Gastrocnemius medialis (tissue), 4 donors: ENCODE measurements around the gene SLX4. TPM values are rescaled to one million over a fixed set of nuclear protein-coding genes. Genes with fewer than 3 reads are reported as not detected.

Experiments used
- ATAC-seq, 2 donors: fragments of 150-250 bp; one replicate each; pipeline ENCODE4 v1.9.1; 2016
- DNase-seq, 2 donors: peaks; one replicate each; pipeline ENCODE4 v3.0.0-alpha.2; 2019
- H3K27ac ChIP-seq, 4 donors: fragments of 200-600 bp; sonication (generic); 1 replicate in 1 of 4; 2 replicates in 3 of 4; pipeline ENCODE4 v1.5.1; 2016 to 2018; ENCODE audit warnings: mild to moderate bottlenecking in 2 of 4, moderate library complexity in 1 of 4
- H3K27me3 ChIP-seq, 3 donors: fragments of 200-600 bp; sonication (generic) in 2 of 3; 1 replicate in 1 of 3; 2 replicates in 2 of 3; pipeline versions ENCODE4 v1.5.1 to v1.6.0; 2016 to 2019; ENCODE audit warnings: mild to moderate bottlenecking in 1 of 3, moderate library complexity in 1 of 3
- H3K36me3 ChIP-seq, 2 donors: fragments of 200-600 bp; sonication (generic) in 1 of 2; one replicate each; pipeline ENCODE4 v1.5.1; 2017 to 2018
- H3K4me1 ChIP-seq, 2 donors: fragments of 200-600 bp; sonication (generic) in 1 of 2; one replicate each; pipeline ENCODE4 v1.5.1; 2016 to 2017; ENCODE audit warnings: mild to moderate bottlenecking in 2 of 2
- H3K4me3 ChIP-seq, 4 donors: fragments of 200-600 bp; sonication (generic) in 3 of 4; 1 replicate in 1 of 4; 2 replicates in 3 of 4; pipeline ENCODE4 v1.5.1; 2016 to 2019; ENCODE audit warnings: mild to moderate bottlenecking in 2 of 4
- H3K9me3 ChIP-seq, 3 donors: fragments of 200-600 bp; sonication (generic) in 2 of 3; 1 replicate in 1 of 3; 2 replicates in 2 of 3; pipeline ENCODE4 v1.5.1; 2016 to 2019
- CTCF ChIP-seq, 5 experiments: fragments of 450-650 bp in 3 of 5; fragments of 200-600 bp in 2 of 5; sonication (generic) in 2 of 5; IDR thresholded peaks in 4 of 5; conservative IDR thresholded peaks in 1 of 5; 1 replicate in 4 of 5; 2 replicates in 1 of 5; pipeline ENCODE4 v1.5.1; 2016 to 2019; ENCODE audit warnings: antibody characterized with exemption in 5 of 5, mild to moderate bottlenecking in 3 of 5, moderate library complexity in 3 of 5
- POLR2A ChIP-seq, 2 donors: fragments of 450-650 bp; IDR thresholded peaks; one replicate each; pipeline ENCODE4 v1.6.1; 2017; ENCODE audit warnings: antibody characterized with exemption in 2 of 2, mild to moderate bottlenecking in 2 of 2, moderate library complexity in 2 of 2
- in situ Hi-C, 4 donors: fragments of 200-750 bp; cut with MboI; loops; one replicate each; pipeline versions ENCODE4 v1.15.0 to v1.8.0; 2017; ENCODE audit warnings: low sequenced_read_pairs in 4 of 4
- intact Hi-C: fragments of 100-400 bp; cut with DNase I; formaldehyde crosslinking; loops from one replicate; pipeline ENCODE4 v1.15.1; 2023; ENCODE audit warnings: low total_unique reads
- total RNA-seq, 4 donors: library from RNA; depleted of rRNA; stranded (reverse); fragments of >200 nt; gene quantifications; one replicate each; pipeline versions ENCODE4 v1.1.0 to v1.2.3, GENCODE V29; 2016

SLX4 gene
- total RNA-seq, 4 donors from 2014 or later = 1.8 to 3.6 (median 2.8) TPM

DNA sequence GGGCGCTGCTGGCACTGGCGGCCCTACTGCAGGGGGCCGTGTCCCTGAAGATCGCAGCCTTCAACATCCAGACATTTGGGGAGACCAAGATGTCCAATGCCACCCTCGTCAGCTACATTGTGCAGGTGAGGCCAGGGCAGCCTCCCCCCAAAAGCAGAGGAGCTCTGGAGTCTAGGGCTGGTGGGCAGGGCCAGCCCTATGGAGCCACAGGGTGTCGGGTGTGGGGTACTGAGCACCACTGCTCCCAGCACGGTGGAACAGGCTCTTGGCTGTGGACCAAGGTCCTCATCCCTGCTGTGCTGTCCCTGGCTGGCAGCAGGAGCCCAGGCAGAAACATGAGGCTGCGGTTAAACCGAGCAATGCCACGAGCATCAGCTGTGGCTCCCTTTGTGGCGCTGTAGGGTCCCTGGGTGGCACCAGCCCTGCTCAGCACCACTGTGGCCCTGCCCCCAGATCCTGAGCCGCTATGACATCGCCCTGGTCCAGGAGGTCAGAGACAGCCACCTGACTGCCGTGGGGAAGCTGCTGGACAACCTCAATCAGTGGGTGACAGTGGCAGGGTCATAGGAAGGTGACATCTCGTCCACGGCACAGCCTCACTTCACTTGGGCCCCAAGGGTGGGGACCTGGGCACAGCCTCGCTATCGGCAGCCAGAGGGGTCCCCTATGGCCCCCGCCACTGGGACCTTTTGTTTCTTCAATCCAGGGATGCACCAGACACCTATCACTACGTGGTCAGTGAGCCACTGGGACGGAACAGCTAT is 44.2 kb upstream of the SLX4 start:
- intact Hi-C loops (no loop called here), in situ Hi-C loops (no loop called here)
- no peak overlapping the region for H3K27ac ChIP-seq
- H3K4me3 ChIP-seq = no peak overlapping the region
- TF ChIP-seq CTCF (IDR thresholded peaks at IDR 0.05 in 4 of 5, conservative IDR thresholded peaks at IDR 0.05 in 1 of 5) (no peak), POLR2A (IDR thresholded peaks at IDR 0.05) (no peak)
- H3K36me3 ChIP-seq = peaks cover 0 to 56% of the 10 kb centered on the region in 2 donors
- no peaks in the 10 kb centered on the region for H3K9me3 ChIP-seq
- no peak for ATAC-seq
- no peaks in the 10 kb centered on the region for H3K4me1 ChIP-seq
- DNase-seq = peak in 1 of 2 donors; percentile 9
- H3K27me3 ChIP-seq = no peaks in the 10 kb centered on the region

GRCh38 chr16:3655030-3655395 is 43.6 kb upstream of the SLX4 start:
- Histone ChIP-seq H3K27ac (no peak overlapping the region), H3K27me3 (no peaks in the 10 kb centered on the region), H3K4me1 (no peaks in the 10 kb centered on the region), H3K9me3 (no peaks in the 10 kb centered on the region), H3K36me3 (peaks cover 0 to 50% of the 10 kb centered on the region in 2 donors), H3K4me3 (no peak overlapping the region)
- TF ChIP-seq CTCF (IDR thresholded peaks at IDR 0.05 in 4 of 5, conservative IDR thresholded peaks at IDR 0.05 in 1 of 5) (no peak), POLR2A (IDR thresholded peaks at IDR 0.05) (no peak)
- in situ Hi-C loops (no loop called here), intact Hi-C loops (no loop called here)
- DNase-seq (peak in 1 of 2 donors; percentile 5), ATAC-seq (no peak)

DNA sequence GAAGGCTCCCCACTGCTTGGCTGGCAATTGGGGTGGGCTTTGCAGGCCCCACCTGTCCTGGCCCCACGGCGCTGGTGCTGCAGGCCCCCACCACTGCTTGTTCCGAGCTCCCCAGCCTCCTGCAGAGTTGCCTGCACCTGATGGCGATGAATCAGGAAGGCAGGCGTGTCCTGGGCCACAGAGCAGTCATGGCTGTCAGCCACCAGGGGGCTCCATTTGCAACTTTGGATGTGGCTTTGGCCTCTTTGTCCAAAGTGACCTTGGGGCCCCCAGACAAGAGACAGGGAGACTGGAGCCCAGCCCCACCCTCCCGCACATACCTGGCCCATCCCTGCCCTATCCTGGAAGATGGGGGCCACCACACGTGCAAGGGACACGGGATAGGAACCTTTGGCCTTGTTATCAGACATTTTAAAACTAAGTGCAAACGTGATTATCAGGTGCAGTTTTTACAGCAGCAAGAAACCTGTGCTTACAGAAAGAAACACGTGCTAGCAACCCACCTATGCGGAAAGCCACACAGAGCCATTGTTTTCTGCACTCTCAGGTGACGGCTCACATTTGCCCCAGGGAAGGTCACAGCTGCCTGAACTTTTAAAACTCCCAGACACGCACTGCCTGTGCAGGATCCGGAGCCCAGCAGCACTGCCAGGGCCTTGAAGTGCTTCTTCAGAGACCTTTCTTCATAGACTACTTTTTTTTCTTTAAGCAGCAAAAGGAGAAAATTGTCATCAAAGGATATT is 43.0 kb upstream of the SLX4 start, which contains the start of gene DNASE1:
TSS of gene DNASE1 (plus strand) at position 443 of the 743 bp plus-strand sequence. CDS start 683 bp downstream, outside the sequence.
- intact Hi-C loops = no loop called here
- no peak within 1 kb of the TSS for H3K4me3 ChIP-seq
- H3K4me1 ChIP-seq = no peaks in the 10 kb centered on the region
- H3K36me3 ChIP-seq = peaks cover 0 to 46% of the 10 kb centered on the region in 2 donors
- H3K9me3 ChIP-seq = no peaks in the 10 kb centered on the region
- H3K27ac ChIP-seq = no peak within 1 kb of the TSS
- peak; percentile 10 to 66 (median 55) for TF ChIP-seq CTCF (IDR thresholded peaks at IDR 0.05 in 4 of 5, conservative IDR thresholded peaks at IDR 0.05 in 1 of 5)
- TF ChIP-seq POLR2A (IDR thresholded peaks at IDR 0.05) = no peak
- no peaks in the 10 kb centered on the region for H3K27me3 ChIP-seq
- ATAC-seq (peak in 1 of 2 donors; percentile 60), DNase-seq (peak; percentile 16 to 42)
- in situ Hi-C loops = no loop called here

DNA sequence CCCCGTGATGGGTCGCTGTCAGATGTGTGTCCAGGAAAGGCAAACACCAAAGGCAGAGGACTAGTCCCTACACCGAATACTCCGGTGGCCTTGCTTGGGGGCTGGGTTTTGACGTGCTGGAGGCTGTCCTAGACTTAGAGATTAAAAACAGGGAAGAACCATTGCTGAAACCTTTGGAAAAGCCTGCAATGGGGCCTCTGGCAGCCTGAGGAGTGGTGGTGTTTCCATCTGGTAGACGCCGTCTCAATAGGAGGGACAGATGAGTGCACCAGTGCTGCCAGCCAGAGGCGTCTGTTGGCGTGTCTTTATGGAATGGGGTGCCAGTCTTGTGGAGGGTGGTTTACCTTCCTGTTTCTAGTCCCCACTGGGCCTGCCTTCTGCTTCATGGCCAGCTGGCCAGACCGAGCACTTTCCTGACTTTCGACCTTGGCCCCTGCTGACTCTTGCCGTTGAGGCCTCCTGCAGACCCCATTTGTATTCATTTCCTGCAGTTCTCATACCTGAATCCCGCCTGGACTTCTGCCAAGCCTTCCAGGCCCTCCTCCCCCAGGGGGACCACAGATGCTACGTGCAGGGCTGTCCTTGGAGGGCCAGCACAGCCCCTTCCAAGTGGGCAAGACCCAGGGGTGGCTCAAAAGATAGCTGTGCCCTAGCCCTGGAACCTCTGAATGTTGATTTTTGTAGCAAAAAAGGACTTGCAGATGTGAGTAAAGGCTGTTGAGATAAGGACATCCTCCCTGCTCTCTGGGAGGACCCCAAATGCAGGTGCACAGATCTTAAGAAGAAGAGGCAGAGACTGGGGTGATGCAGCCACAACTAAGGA is 41.2 kb upstream of the SLX4 start:
- Histone ChIP-seq H3K9me3 (no peaks in the 10 kb centered on the region), H3K36me3 (peaks cover 0 to 27% of the 10 kb centered on the region in 2 donors), H3K27ac (no peak overlapping the region), H3K4me1 (no peaks in the 10 kb centered on the region), H3K4me3 (no peak overlapping the region), H3K27me3 (no peaks in the 10 kb centered on the region)
- TF ChIP-seq CTCF (IDR thresholded peaks at IDR 0.05 in 4 of 5, conservative IDR thresholded peaks at IDR 0.05 in 1 of 5) (no peak), POLR2A (IDR thresholded peaks at IDR 0.05) (no peak)
- intact Hi-C loops (no loop called here), in situ Hi-C loops (no loop called here)
- ATAC-seq = no peak
- DNase-seq = peak in 1 of 2 donors; percentile 8
